ENCODE results near the gene PHF8.

Gene PHF8

GRCh38 chrX:54044126-54044876 is at the start of gene PHF8:
Gene PHF8 (minus strand): TSS chrX:54044473. CDS start chrX:54042728, 1,745 bp downstream.
- H4K20me1 ChIP-seq (ENCODE audit: insufficient read depth, low read length): no peaks in the 10 kb centered on the region
- peak within 1 kb of the TSS; percentile 97 for H3K4me2 ChIP-seq (ENCODE audit: low read length)
- H3K79me2 ChIP-seq (ENCODE audit: low read length): peaks cover 18% of the 10 kb centered on the region
- H3K27me3 ChIP-seq (ENCODE audit: low read depth, low read length): no peaks in the 10 kb centered on the region
- peak within 1 kb of the TSS; percentile 93 for H3K27ac ChIP-seq (ENCODE audit: low read length)
- H3K4me3 ChIP-seq (ENCODE audit: low read length): peak within 1 kb of the TSS; percentile 98
- TF ChIP-seq CTCF (IDR thresholded peaks at IDR 0.05; ENCODE audit: low read depth, low read length) (no peak), EZH2phosphoT487 (IDR thresholded peaks at IDR 0.05; ENCODE audit: low read depth) (no peak)
- H3K9me3 ChIP-seq (ENCODE audit: insufficient read depth, low read length): no peaks in the 10 kb centered on the region
- peaks cover 11% of the 10 kb centered on the region for H3K36me3 ChIP-seq (replicated peaks; ENCODE audit: low read depth, low read length)
- peaks cover 10% of the 10 kb centered on the region for H3K4me1 ChIP-seq (ENCODE audit: low read length)
- peak within 1 kb of the TSS; percentile 92 for H2AFZ ChIP-seq (ENCODE audit: low read depth, low read length)
- peak within 1 kb of the TSS; percentile 98 for H3K9ac ChIP-seq (ENCODE audit: low read length)

- H3K9me3 ChIP-seq (ENCODE audit: insufficient read depth, low read length): no peaks in the 10 kb centered on the region
- H3K27me3 ChIP-seq (ENCODE audit: low read depth, low read length): no peaks in the 10 kb centered on the region
- no peaks in the 10 kb centered on the region for H4K20me1 ChIP-seq (ENCODE audit: insufficient read depth, low read length)
- H3K36me3 ChIP-seq (replicated peaks; ENCODE audit: low read depth, low read length): no peaks in the 10 kb centered on the region
- no peak overlapping the region for H3K9ac ChIP-seq (ENCODE audit: low read length)
- H2AFZ ChIP-seq (ENCODE audit: low read depth, low read length): no peak overlapping the region
- no peaks in the 10 kb centered on the region for H3K4me1 ChIP-seq (ENCODE audit: low read length)
- no peaks in the 10 kb centered on the region for H3K79me2 ChIP-seq (ENCODE audit: low read length)
- TF ChIP-seq EZH2phosphoT487 (IDR thresholded peaks at IDR 0.05; ENCODE audit: low read depth) (no peak), CTCF (IDR thresholded peaks at IDR 0.05; ENCODE audit: low read depth, low read length) (no peak)
- H3K4me2 ChIP-seq (ENCODE audit: low read length): no peak overlapping the region
- H3K27ac ChIP-seq (ENCODE audit: low read length): no peak overlapping the region
- H3K4me3 ChIP-seq (ENCODE audit: low read length): no peak overlapping the region
Observed at GRCh38 chrX:54093571-54093970, 49.3 kb upstream of the PHF8 start.

GRCh38 chrX:54093159-54093558 is 48.9 kb upstream of the PHF8 start:
- H4K20me1 ChIP-seq (ENCODE audit: insufficient read depth, low read length): no peaks in the 10 kb centered on the region
- H3K9ac ChIP-seq (ENCODE audit: low read length): no peak overlapping the region
- no peak overlapping the region for H3K4me2 ChIP-seq (ENCODE audit: low read length)
- H3K27me3 ChIP-seq (ENCODE audit: low read depth, low read length): no peaks in the 10 kb centered on the region
- no peak overlapping the region for H2AFZ ChIP-seq (ENCODE audit: low read depth, low read length)
- no peak overlapping the region for H3K27ac ChIP-seq (ENCODE audit: low read length)
- H3K36me3 ChIP-seq (replicated peaks; ENCODE audit: low read depth, low read length): no peaks in the 10 kb centered on the region
- TF ChIP-seq CTCF (IDR thresholded peaks at IDR 0.05; ENCODE audit: low read depth, low read length) (no peak), EZH2phosphoT487 (IDR thresholded peaks at IDR 0.05; ENCODE audit: low read depth) (no peak)
- H3K4me3 ChIP-seq (ENCODE audit: low read length): no peak overlapping the region
- H3K9me3 ChIP-seq (ENCODE audit: insufficient read depth, low read length): no peaks in the 10 kb centered on the region
- no peaks in the 10 kb centered on the region for H3K79me2 ChIP-seq (ENCODE audit: low read length)
- H3K4me1 ChIP-seq (ENCODE audit: low read length): no peaks in the 10 kb centered on the region

GRCh38 chrX:54090880-54091279 is 46.6 kb upstream of the PHF8 start:
- Histone ChIP-seq H3K4me2 (ENCODE audit: low read length) (no peak overlapping the region), H3K9me3 (ENCODE audit: insufficient read depth, low read length) (no peaks in the 10 kb centered on the region), H3K36me3 (replicated peaks; ENCODE audit: low read depth, low read length) (no peaks in the 10 kb centered on the region), H3K27ac (ENCODE audit: low read length) (no peak overlapping the region), H3K9ac (ENCODE audit: low read length) (no peak overlapping the region), H2AFZ (ENCODE audit: low read depth, low read length) (no peak overlapping the region), H3K4me1 (ENCODE audit: low read length) (no peaks in the 10 kb centered on the region), H3K4me3 (ENCODE audit: low read length) (no peak overlapping the region), H3K27me3 (ENCODE audit: low read depth, low read length) (no peaks in the 10 kb centered on the region), H4K20me1 (ENCODE audit: insufficient read depth, low read length) (no peaks in the 10 kb centered on the region), H3K79me2 (ENCODE audit: low read length) (no peaks in the 10 kb centered on the region)
- TF ChIP-seq CTCF (IDR thresholded peaks at IDR 0.05; ENCODE audit: low read depth, low read length) (no peak), EZH2phosphoT487 (IDR thresholded peaks at IDR 0.05; ENCODE audit: low read depth) (no peak)

Measured in OCI-LY3 (cell line).